Ovary (tissue), 9 donors: ENCODE results near the gene UQCC5. TPM values are rescaled to one million over a fixed set of nuclear protein-coding genes. Genes with fewer than 3 reads are reported as not detected.

Experiments used
- DNase-seq, 5 donors: peaks; one replicate each; pipeline ENCODE4 v3.0.0-alpha.2; 2019 to 2020
- H3K27ac ChIP-seq, 2 donors: fragments of 200-600 bp; one replicate each; pipeline versions ENCODE4 v1.5.1 to v1.8.0; 2019 to 2022
- H3K27me3 ChIP-seq: fragments of 200-600 bp; one replicate; pipeline ENCODE4 v1.8.0; 2022
- H3K36me3 ChIP-seq: fragments of 200-600 bp; sonication (generic); one replicate; pipeline ENCODE4 v1.5.1; 2019
- H3K4me1 ChIP-seq: one replicate; pipeline ENCODE4 v1.8.1; 2013; ENCODE audit warnings: mild to moderate bottlenecking, moderate library complexity; ENCODE audit not compliant: insufficient read depth
- H3K4me3 ChIP-seq: fragments of 200-600 bp; sonication (generic); one replicate; pipeline ENCODE4 v1.5.1; 2017
- H3K9me3 ChIP-seq, 2 donors: fragments of 200-600 bp in 1 of 2; sonication (generic) in 1 of 2; one replicate each; pipeline versions ENCODE4 v1.5.1 to v1.8.1; 2013 to 2019; ENCODE audit warnings: mild to moderate bottlenecking in 1 of 2, moderate library complexity in 1 of 2
- CTCF ChIP-seq, 3 donors: fragments of 450-650 bp in 2 of 3; fragments of 200-600 bp in 1 of 3; IDR thresholded peaks; one replicate each; pipeline versions ENCODE4 v1.5.1 to v1.8.0; 2016 to 2022; ENCODE audit warnings: antibody characterized with exemption in 3 of 3, mild to moderate bottlenecking in 1 of 3
- EP300 ChIP-seq: sonication (generic); formaldehyde crosslinking; IDR thresholded peaks from one replicate; pipeline ENCODE4 v1.6.1; 2017; ENCODE audit warnings: antibody characterized with exemption
- POLR2A ChIP-seq: fragments of 450-650 bp; IDR thresholded peaks from one replicate; pipeline ENCODE4 v1.6.1; 2017; ENCODE audit warnings: antibody characterized with exemption, mild to moderate bottlenecking, moderate library complexity
- WGBS, 3 donors: extraction: QIAGEN DNeasy Blood & Tissue Kit in 1 of 3; methylation state at CpG; one replicate each; pipeline versions ENCODE4 v1.1.5 to v1.1.7; 2013 to 2017; 5-methylcytosine and 5-hydroxymethylcytosine counted together
- intact Hi-C, 4 donors: fragments of 100-400 bp; cut with DNase I; formaldehyde crosslinking; loops; one replicate each; pipeline versions ENCODE4 v1.11.0 to v1.15.1; 2022 to 2023
- polyA plus RNA-seq, 2 donors: library from polyadenylated mRNA; stranded (reverse); fragments of 200-250 nt in 1 of 2; fragments of 350-450 nt in 1 of 2; fragmentation: Illumina TruSeq in 1 of 2; extraction: RNeasy Lipid Tissue Mini Kit (QIAGEN cat#74804) in 1 of 2; gene quantifications; one replicate each; pipeline ENCODE4 v1.2.3, GENCODE V29; 2013 to 2014
- total RNA-seq, 7 donors: library from RNA; depleted of rRNA in 2 of 7; stranded (reverse); fragments of >200 nt in 2 of 7; fragmentation: NEBNext Ultra II Directional in 3 of 7; extraction: Animal tissue kit (Norgen Biotek cat#: 25700) in 3 of 7; gene quantifications; one replicate each; pipeline versions ENCODE4 v1.1.0 to v1.2.4, GENCODE V29; 2016 to 2023
- donor health status: DM: no; HTN: no; CAD: no; lungs with moderate emphysema.
- donor health status: DM: no; HTN: no; CAD: no.
- donor health status: Bipolar disorder and iron deficiency.
- donor health status: DM: yes; HTN: yes; CAD: no.
- donor health status: DM: no; HTN: no; CAD: no.
- donor health status: DM: yes; HTN: yes; CAD: no.

Gene UQCC5
- total and polyA plus RNA-seq, 9 donors = 1.4 to 53.0 (median 27.4) TPM

GRCh38 chr3:52509753-52510328, 26.6 kb upstream of the UQCC5 start:
- no peak for TF ChIP-seq CTCF (IDR thresholded peaks at IDR 0.05)
- no peak for TF ChIP-seq EP300
- no peak for TF ChIP-seq POLR2A
- no peaks in the 10 kb centered on the region for H3K4me1 ChIP-seq
- DNase-seq = no peak
- 62 to 70% (median 63%) methylated on average over 12 of the region's 12 CpGs for WGBS, 3 donors
- H3K9me3 ChIP-seq = no peaks in the 10 kb centered on the region
- H3K27me3 ChIP-seq = no peaks in the 10 kb centered on the region
- H3K27ac ChIP-seq = no peak overlapping the region
- H3K36me3 ChIP-seq = no peaks in the 10 kb centered on the region
- intact Hi-C loops = no loop called here
- no peak overlapping the region for H3K4me3 ChIP-seq

GRCh38 chr3:52511509-52511908, 24.9 kb upstream of the UQCC5 start:
- Histone ChIP-seq H3K4me1 (no peaks in the 10 kb centered on the region), H3K27me3 (no peaks in the 10 kb centered on the region), H3K36me3 (no peaks in the 10 kb centered on the region), H3K4me3 (no peak overlapping the region), H3K9me3 (no peaks in the 10 kb centered on the region), H3K27ac (no peak overlapping the region)
- no peak for TF ChIP-seq POLR2A
- no peak for TF ChIP-seq EP300
- TF ChIP-seq CTCF (IDR thresholded peaks at IDR 0.05) = no peak
- no peak for DNase-seq
- intact Hi-C loops = no loop called here
- 74 to 89% (median 85%) methylated on average over 7 of the region's 7 CpGs for WGBS, 3 donors

GRCh38 chr3:52512105-52512504, 24.3 kb upstream of the UQCC5 start:
- intact Hi-C loops = no loop called here
- Histone ChIP-seq H3K9me3 (no peaks in the 10 kb centered on the region), H3K27ac (no peak overlapping the region), H3K27me3 (no peaks in the 10 kb centered on the region), H3K36me3 (no peaks in the 10 kb centered on the region), H3K4me1 (no peaks in the 10 kb centered on the region), H3K4me3 (no peak overlapping the region)
- DNase-seq = no peak
- 47 to 55% (median 53%) methylated on average over 8 of the region's 8 CpGs for WGBS, 3 donors
- TF ChIP-seq CTCF (IDR thresholded peaks at IDR 0.05) (no peak), EP300 (no peak), POLR2A (no peak)

GRCh38 chr3:52512727-52513126, 23.7 kb upstream of the UQCC5 start:
- no peak overlapping the region for H3K27ac ChIP-seq
- no peak for DNase-seq
- H3K36me3 ChIP-seq = no peaks in the 10 kb centered on the region
- H3K4me1 ChIP-seq = no peaks in the 10 kb centered on the region
- TF ChIP-seq CTCF (IDR thresholded peaks at IDR 0.05) (no peak), EP300 (no peak), POLR2A (no peak)
- no peaks in the 10 kb centered on the region for H3K9me3 ChIP-seq
- 64 to 78% (median 65%) methylated on average over 17 of the region's 17 CpGs for WGBS, 3 donors
- H3K27me3 ChIP-seq = no peaks in the 10 kb centered on the region
- intact Hi-C loops = no loop called here
- H3K4me3 ChIP-seq = no peak overlapping the region
